Tibial nerve (tissue), 4 donors: ENCODE measurements around the gene RPN2.

Source experiments
- EP300 ChIP-seq, 2 donors: sonication (generic); formaldehyde crosslinking; IDR thresholded peaks; one replicate each; pipeline ENCODE4 v1.6.1; 2017; ENCODE audit warnings: antibody characterized with exemption in 2 of 2, mild to moderate bottlenecking in 1 of 2
- POLR2A ChIP-seq, 2 donors: fragments of 450-650 bp; IDR thresholded peaks; one replicate each; pipeline ENCODE4 v1.6.1; 2017; ENCODE audit warnings: antibody characterized with exemption in 2 of 2, mild to moderate bottlenecking in 2 of 2, moderate library complexity in 2 of 2
- TF ChIP-seq, protein P1 (sequence below), 5 experiments: fragments of 200-600 bp in 3 of 5; fragments of 450-650 bp in 2 of 5; sonication (generic) in 3 of 5; IDR thresholded peaks; one replicate each; pipeline ENCODE4 v1.5.1; 2016 to 2019; ENCODE audit warnings: antibody characterized with exemption in 5 of 5, mild to moderate bottlenecking in 3 of 5, moderate library complexity in 2 of 5

DNA sequence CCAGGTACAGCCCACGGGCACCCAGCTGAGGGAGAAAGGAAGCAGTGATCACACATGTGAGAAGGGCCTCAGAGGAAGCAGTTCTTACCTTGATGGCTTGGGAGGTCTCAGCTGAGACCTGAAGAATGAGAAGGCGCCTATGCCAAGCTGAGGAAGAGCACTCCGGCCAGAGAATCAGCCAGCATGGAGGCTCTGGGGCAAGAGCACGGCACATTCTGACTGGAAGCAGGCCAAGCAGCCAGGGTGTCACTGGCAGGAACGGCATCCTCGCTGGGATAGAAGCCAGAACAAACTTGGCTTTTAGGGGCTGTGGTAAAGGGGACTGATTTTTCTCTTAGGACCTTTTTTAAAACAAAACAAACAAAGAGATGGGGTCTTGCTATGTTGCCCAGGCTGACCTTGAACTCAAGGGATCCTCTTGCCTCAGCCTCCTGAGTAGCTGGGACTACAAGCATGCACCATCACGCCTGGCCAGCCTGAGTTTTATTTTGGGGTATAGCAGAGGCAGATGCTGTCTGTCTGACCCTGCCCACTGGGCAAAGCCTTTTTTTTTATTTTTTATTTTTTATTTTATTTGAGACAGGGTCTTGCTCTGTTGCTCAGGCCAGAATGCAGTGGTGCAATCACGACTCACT is 64.9 kb downstream of the RPN2 start:
- TF ChIP-seq, protein P1, sequence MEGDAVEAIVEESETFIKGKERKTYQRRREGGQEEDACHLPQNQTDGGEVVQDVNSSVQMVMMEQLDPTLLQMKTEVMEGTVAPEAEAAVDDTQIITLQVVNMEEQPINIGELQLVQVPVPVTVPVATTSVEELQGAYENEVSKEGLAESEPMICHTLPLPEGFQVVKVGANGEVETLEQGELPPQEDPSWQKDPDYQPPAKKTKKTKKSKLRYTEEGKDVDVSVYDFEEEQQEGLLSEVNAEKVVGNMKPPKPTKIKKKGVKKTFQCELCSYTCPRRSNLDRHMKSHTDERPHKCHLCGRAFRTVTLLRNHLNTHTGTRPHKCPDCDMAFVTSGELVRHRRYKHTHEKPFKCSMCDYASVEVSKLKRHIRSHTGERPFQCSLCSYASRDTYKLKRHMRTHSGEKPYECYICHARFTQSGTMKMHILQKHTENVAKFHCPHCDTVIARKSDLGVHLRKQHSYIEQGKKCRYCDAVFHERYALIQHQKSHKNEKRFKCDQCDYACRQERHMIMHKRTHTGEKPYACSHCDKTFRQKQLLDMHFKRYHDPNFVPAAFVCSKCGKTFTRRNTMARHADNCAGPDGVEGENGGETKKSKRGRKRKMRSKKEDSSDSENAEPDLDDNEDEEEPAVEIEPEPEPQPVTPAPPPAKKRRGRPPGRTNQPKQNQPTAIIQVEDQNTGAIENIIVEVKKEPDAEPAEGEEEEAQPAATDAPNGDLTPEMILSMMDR (IDR thresholded peaks at IDR 0.05) = no peak
- TF ChIP-seq POLR2A (IDR thresholded peaks at IDR 0.05) (no peak), EP300 (IDR thresholded peaks at IDR 0.05) (no peak)
